Uterus (tissue), 4 donors: Measurements from ENCODE around the gene CDH4. TPM values are rescaled to one million over a fixed set of nuclear protein-coding genes. Genes with fewer than 3 reads are reported as not detected.

Source experiments
- DNase-seq, 2 donors: peaks; one replicate each; pipeline ENCODE4 v3.0.0-alpha.2; 2019 to 2020
- H3K27ac ChIP-seq, 2 donors: fragments of 200-600 bp; sonication (generic); 1 replicate in 1 of 2; 2 replicates in 1 of 2; pipeline ENCODE4 v1.5.1; 2016 to 2018
- H3K27me3 ChIP-seq, 2 donors: fragments of 200-600 bp; sonication (generic); one replicate each; pipeline ENCODE4 v1.5.1; 2018 to 2019; ENCODE audit warnings: control low read depth in 1 of 2
- H3K36me3 ChIP-seq, 2 donors: fragments of 200-600 bp; sonication (generic); one replicate each; pipeline ENCODE4 v1.5.1; 2019; ENCODE audit warnings: control low read depth in 1 of 2
- H3K4me1 ChIP-seq, 2 donors: fragments of 200-600 bp; sonication (generic); one replicate each; pipeline ENCODE4 v1.5.1; 2018 to 2019; ENCODE audit warnings: control low read depth in 1 of 2
- H3K4me3 ChIP-seq, 2 donors: fragments of 200-600 bp; sonication (generic); 1 replicate in 1 of 2; 2 replicates in 1 of 2; pipeline ENCODE4 v1.5.1; 2018 to 2019; ENCODE audit warnings: mild to moderate bottlenecking in 1 of 2
- H3K9me3 ChIP-seq, 2 donors: fragments of 200-600 bp; sonication (generic); one replicate each; pipeline ENCODE4 v1.5.1; 2019; ENCODE audit warnings: control low read depth in 1 of 2
- CTCF ChIP-seq, 4 experiments: fragments of 200-600 bp in 2 of 4; fragments of 450-650 bp in 2 of 4; sonication (generic) in 2 of 4; IDR thresholded peaks; one replicate each; pipeline ENCODE4 v1.5.1; 2016 to 2019; ENCODE audit warnings: antibody characterized with exemption in 4 of 4, mild to moderate bottlenecking in 2 of 4, moderate library complexity in 1 of 4
- POLR2A ChIP-seq, 2 donors: fragments of 450-650 bp; IDR thresholded peaks; one replicate each; pipeline ENCODE4 v1.6.1; 2016; ENCODE audit warnings: antibody characterized with exemption in 2 of 2, mild to moderate bottlenecking in 1 of 2, moderate library complexity in 1 of 2
- intact Hi-C: fragments of 100-400 bp; cut with DNase I; formaldehyde crosslinking; loops from one replicate; pipeline ENCODE4 v1.15.1; 2023; ENCODE audit warnings: low total_unique reads
- total RNA-seq, 4 donors: library from RNA; depleted of rRNA in 3 of 4; stranded (reverse); fragments of >200 nt in 3 of 4; gene quantifications; one replicate each; pipeline versions ENCODE4 v1.1.0 to v1.2.4, GENCODE V29; 2014 to 2023
- donor health status: DM: yes; HTN: yes; CAD: no.

The CDH4 gene
- total RNA-seq, 4 donors from 2014 or later, result under 0.01 to 0.55 TPM; not detected in 2

DNA sequence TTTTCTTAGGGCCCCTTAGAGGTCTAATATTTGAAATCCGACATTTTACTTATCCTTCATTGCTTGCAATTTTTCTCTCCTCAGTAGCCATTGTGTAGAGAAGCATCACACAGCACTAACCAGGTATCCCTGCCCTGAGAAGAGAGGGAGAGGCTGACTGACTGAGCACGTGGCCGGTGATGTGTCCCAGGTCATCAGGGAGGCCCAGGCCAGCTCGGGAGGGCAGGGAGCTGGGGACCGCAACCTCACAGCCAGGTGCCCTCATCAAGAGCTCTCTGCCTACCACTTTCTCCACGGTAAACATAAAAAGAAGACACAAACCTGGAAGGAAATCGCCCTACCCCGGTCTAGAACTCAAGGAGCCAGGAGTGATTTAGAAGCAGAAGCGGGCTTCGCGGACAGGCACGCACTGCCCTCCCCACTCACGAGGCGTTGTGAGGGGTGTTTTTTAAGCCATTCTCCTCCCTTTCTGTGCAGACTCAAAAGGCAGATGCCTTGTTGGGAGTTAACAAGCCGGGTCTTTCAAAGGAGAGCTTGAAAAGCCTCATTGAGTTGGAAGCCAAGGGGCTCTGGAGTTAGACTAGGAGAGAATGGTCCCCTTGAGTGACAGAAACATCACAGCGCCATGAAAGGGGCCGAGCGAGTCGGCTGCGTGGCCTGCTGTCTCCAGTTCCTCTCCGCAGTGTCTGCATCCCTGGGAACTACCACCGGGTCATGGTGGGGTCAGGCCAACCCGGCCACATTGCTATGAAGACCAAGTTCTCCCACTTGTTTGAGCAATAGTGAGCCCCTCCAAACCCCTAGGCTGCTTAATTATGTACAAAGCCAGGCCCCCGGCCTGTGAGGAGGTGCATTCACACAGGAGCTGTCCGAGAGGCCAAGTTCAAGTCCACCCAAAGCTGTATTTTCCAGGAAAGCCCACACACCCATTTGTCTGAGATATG is 285.4 kb downstream of the CDH4 start:
- Histone ChIP-seq H3K27me3 (no peaks in the 10 kb centered on the region), H3K36me3 (no peaks in the 10 kb centered on the region), H3K9me3 (no peaks in the 10 kb centered on the region), H3K27ac (no peak overlapping the region), H3K4me3 (no peak overlapping the region), H3K4me1 (no peaks in the 10 kb centered on the region)
- no peak for DNase-seq
- intact Hi-C loops, result no loop called here
- TF ChIP-seq POLR2A (IDR thresholded peaks at IDR 0.05), result no peak
- TF ChIP-seq CTCF (IDR thresholded peaks at IDR 0.05), result no peak

DNA sequence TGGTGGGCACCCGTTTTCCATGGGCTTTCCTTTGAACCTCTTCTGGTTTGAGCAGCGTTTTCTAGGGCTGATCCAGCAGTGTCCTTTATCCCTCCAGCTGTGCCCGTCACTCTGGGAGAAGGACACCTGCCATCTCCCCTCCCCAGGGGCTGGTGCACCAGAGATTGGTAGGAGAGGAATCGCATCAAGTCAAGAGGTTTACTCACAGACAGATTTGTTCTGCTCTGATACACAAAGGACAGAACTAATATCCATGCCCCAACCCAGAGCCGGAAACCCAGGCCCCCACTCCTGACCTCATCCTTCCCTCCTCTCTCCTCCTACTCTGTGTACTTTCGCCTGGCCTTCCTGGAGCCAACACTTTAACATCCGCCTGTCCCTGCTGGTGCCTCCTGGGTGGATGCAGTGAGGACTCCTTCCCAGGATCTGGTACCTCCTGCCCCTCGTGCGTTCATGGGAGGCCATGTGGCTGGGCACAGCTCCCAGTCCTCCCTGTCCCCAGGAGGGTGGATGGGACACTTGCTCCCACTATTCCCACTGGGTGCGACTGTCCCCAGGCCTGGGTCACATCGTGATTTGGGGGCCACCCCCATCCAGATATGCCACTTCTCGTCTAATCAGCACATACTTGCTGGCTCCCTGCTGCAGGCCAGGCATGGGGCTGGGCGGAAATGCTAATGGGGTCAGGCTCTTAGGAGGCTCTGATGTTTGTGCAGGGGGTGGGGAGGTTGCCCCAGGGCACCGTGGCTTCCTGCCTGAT is 286.3 kb downstream of the CDH4 start:
- Histone ChIP-seq H3K4me1 (no peaks in the 10 kb centered on the region), H3K27me3 (no peaks in the 10 kb centered on the region), H3K27ac (no peak overlapping the region), H3K4me3 (no peak overlapping the region), H3K36me3 (no peaks in the 10 kb centered on the region), H3K9me3 (no peaks in the 10 kb centered on the region)
- no peak for DNase-seq
- TF ChIP-seq CTCF (IDR thresholded peaks at IDR 0.05) (no peak), POLR2A (IDR thresholded peaks at IDR 0.05) (no peak)
- intact Hi-C loops, result no loop called here

DNA sequence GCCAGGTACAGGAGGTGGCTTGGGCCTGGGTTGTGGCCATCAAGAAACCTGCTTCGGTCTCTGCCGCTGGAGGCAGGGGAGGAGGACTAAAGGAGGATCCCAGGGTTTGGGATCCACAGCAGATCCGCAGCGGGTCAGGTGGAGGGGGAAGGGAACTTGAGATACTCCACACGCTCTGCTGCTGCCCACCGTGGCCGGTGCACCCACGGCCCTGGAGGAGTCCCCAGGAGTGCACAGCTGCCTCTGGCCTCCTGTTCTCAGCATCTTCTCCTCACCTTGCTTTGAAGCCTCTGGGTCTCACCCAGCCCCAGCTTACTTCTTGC is 286.8 kb downstream of the CDH4 start:
- Histone ChIP-seq H3K4me3 (no peak overlapping the region), H3K9me3 (no peaks in the 10 kb centered on the region), H3K27ac (no peak overlapping the region), H3K36me3 (no peaks in the 10 kb centered on the region), H3K4me1 (no peaks in the 10 kb centered on the region), H3K27me3 (no peaks in the 10 kb centered on the region)
- DNase-seq, result no peak
- intact Hi-C loops, result no loop called here
- TF ChIP-seq POLR2A (IDR thresholded peaks at IDR 0.05) (no peak), CTCF (IDR thresholded peaks at IDR 0.05) (no peak)

DNA sequence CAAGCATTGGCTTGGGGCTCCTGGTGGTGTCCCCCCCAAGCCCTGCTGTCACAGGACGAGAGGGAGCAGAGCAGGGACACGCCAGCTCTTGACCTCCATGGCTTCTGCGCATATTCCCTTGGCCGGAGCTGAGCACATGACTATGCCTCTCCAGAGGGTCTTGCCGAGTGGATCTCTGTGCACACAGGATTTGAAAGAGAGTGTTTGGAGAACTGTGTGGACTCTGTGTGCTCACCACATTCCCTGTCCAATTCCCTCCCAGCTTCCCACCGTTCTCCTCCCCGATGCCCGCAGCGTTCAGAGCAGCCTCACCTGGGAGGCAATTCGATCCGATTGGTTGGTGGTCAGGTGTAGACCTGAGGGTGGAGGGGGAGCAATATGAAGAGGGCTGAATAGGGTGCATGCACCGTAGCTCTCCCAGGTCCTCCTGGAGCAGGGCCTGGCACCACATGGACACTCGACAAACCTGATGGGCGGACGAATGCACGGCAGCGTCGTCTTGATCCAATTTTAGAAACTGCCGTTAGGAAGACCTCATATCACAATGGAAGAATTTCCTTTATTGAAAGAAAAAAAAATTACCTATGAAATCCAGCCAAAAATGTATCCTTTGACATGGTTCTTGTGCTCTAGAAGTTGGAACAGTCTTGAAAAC is 287.8 kb downstream of the CDH4 start:
- no peaks in the 10 kb centered on the region for H3K36me3 ChIP-seq
- TF ChIP-seq CTCF (IDR thresholded peaks at IDR 0.05) (no peak), POLR2A (IDR thresholded peaks at IDR 0.05) (no peak)
- H3K27me3 ChIP-seq, result no peaks in the 10 kb centered on the region
- H3K4me3 ChIP-seq, result no peak overlapping the region
- no peaks in the 10 kb centered on the region for H3K9me3 ChIP-seq
- no peak overlapping the region for H3K27ac ChIP-seq
- intact Hi-C loops, result no loop called here
- H3K4me1 ChIP-seq, result no peaks in the 10 kb centered on the region
- no peak for DNase-seq
